HTR-8/SVneo (cell line): ENCODE measurements around the gene RYR3.

ENCODE experiments used
- DNase-seq: peaks from one replicate; pipeline ENCODE4 v3.0.0; 2011; ENCODE audit warnings: low spot score, mixed read lengths; ENCODE audit not compliant: insufficient read length
- FAIRE-seq: peaks from 2 replicates; lab custom pipeline; 2011; peaks lifted over from hg19 to GRCh38; lab: Jason Lieb, UNC

The RYR3 gene

GRCh38 chr15:33377204-33377603 is 66.4 kb downstream of the RYR3 start:
- no peak for FAIRE-seq

GRCh38 chr15:33378866-33379480 is 68.2 kb downstream of the RYR3 start:
- no peak for FAIRE-seq
- DNase-seq: no peak

More at GRCh38 chr15:33377204-33377603, 66.4 kb downstream of the RYR3 start:
- DNase-seq: no peak

- FAIRE-seq: no peak
- no peak for DNase-seq
These were observed 69.6 kb downstream of the RYR3 start for GRCh38 chr15:33380406-33380805.

GRCh38 chr15:33382491-33382890 is 71.7 kb downstream of the RYR3 start:
- FAIRE-seq (no peak), DNase-seq (no peak)

- FAIRE-seq: no peak
- no peak for DNase-seq
These were observed 73.5 kb downstream of the RYR3 start for GRCh38 chr15:33384307-33384706.

GRCh38 chr15:33392453-33392852 is 81.7 kb downstream of the RYR3 start:
- DNase-seq (no peak), FAIRE-seq (no peak)

GRCh38 chr15:33393546-33393945 is 82.8 kb downstream of the RYR3 start:
- no peak for FAIRE-seq
- DNase-seq: no peak

GRCh38 chr15:33395321-33395720 is 84.6 kb downstream of the RYR3 start:
- no peak for FAIRE-seq
- DNase-seq: no peak

GRCh38 chr15:33395846-33396245 is 85.1 kb downstream of the RYR3 start:
- FAIRE-seq: no peak
- no peak for DNase-seq

- no peak for FAIRE-seq
- DNase-seq: no peak
These were observed 85.7 kb downstream of the RYR3 start for GRCh38 chr15:33396475-33396874.

- FAIRE-seq (no peak), DNase-seq (no peak)
These were observed 87.8 kb downstream of the RYR3 start for GRCh38 chr15:33398555-33398954.

- FAIRE-seq: no peak
- DNase-seq: no peak
These were observed 90.2 kb downstream of the RYR3 start for GRCh38 chr15:33400941-33401340.

GRCh38 chr15:33402600-33402999 is 91.8 kb downstream of the RYR3 start:
- no peak for FAIRE-seq
- DNase-seq: no peak

- FAIRE-seq (no peak), DNase-seq (no peak)
These were observed 94.3 kb downstream of the RYR3 start for GRCh38 chr15:33405096-33405495.

GRCh38 chr15:33411596-33412540 is 101.1 kb downstream of the RYR3 start:
- DNase-seq (no peak), FAIRE-seq (no peak)

GRCh38 chr15:33419701-33420100 is 108.9 kb downstream of the RYR3 start:
- FAIRE-seq (no peak), DNase-seq (no peak)

GRCh38 chr15:33424025-33424424 is 113.3 kb downstream of the RYR3 start:
- FAIRE-seq: no peak
- no peak for DNase-seq

GRCh38 chr15:33425142-33425541 is 114.4 kb downstream of the RYR3 start:
- DNase-seq: no peak

GRCh38 chr15:33430577-33430976 is 119.8 kb downstream of the RYR3 start:
- DNase-seq: no peak
- no peak for FAIRE-seq

More at GRCh38 chr15:33425142-33425541, 114.4 kb downstream of the RYR3 start:
- no peak for FAIRE-seq

GRCh38 chr15:33433821-33434220 is 123.1 kb downstream of the RYR3 start:
- FAIRE-seq (no peak), DNase-seq (no peak)

GRCh38 chr15:33438396-33438795 is 127.6 kb downstream of the RYR3 start:
- no peak for DNase-seq

More at GRCh38 chr15:33438396-33438795, 127.6 kb downstream of the RYR3 start:
- FAIRE-seq: no peak
